Fibroblast of skin of scalp (primary cell): Measurements from ENCODE around the gene MLYCD. TPM values are rescaled to one million over a fixed set of nuclear protein-coding genes. Genes with fewer than 3 reads are reported as not detected.
A peak's percentile ranks its signal among the peaks of the same experiment; 100 is the strongest.

Source experiments
- DNase-seq: peaks from one replicate; pipeline ENCODE4 v3.0.0-alpha.2; 2013
- polyA plus RNA-seq, 2 experiments: library from polyadenylated mRNA; unstranded; fragments of 120-200 nt; gene quantifications; one replicate each; pipeline ENCODE4 v1.2.1, GENCODE V29; 2013; ENCODE audit not compliant: insufficient read length in 2 of 2

Gene MLYCD
- polyA plus RNA-seq (2013, experiment 1 of 2; ENCODE audit: insufficient read length), result 2.0 TPM
- 1.6 TPM for polyA plus RNA-seq (2013, experiment 2 of 2; ENCODE audit: insufficient read length)

- DNase-seq, result peak; percentile 80
These were observed at the start of gene MLYCD for GRCh38 chr16:83898463-83899271. MLYCD (plus strand) TSS chr16:83899115; CDS start chr16:83899145, 30 bp downstream.

DNA sequence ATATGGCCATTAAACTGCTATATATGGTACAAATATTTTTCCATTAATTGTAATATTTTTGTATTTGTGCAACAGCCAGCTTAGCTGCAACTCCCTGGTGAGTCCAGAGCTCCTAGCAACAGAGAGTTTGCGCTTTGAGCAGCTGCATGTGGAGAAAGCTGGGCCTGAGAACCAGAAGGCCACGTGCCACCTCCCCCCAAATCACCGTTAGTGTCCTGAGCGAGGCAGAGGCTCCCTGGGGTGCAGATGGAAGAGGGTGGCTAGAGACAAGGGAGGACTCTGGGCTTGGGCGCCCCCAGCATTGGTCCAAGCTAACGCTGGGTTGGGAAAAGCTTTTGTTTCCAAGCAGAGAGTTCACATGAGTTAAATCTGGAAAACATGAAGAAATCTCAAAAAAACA is 49.5 kb upstream of the MLYCD start:
- DNase-seq, result no peak

DNA sequence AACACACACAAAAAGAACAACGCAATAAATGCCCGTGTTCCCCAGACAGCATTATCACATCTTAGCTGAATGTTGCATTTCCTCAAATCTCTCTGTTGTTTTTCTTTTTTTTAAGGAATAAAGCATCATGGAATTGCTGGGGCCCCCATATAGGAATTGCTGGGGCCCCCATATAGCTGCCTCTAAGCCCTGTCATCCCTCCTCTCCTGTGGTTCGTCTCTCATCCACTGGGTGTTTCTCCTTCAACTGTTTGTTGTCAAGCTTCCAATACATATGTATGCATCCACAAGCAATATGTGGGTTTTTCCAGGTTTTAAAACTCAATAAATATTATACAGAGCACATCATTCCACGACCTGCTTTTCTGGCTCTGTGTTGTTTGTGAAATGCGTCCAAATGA is 48.0 kb upstream of the MLYCD start:
- no peak for DNase-seq

DNA sequence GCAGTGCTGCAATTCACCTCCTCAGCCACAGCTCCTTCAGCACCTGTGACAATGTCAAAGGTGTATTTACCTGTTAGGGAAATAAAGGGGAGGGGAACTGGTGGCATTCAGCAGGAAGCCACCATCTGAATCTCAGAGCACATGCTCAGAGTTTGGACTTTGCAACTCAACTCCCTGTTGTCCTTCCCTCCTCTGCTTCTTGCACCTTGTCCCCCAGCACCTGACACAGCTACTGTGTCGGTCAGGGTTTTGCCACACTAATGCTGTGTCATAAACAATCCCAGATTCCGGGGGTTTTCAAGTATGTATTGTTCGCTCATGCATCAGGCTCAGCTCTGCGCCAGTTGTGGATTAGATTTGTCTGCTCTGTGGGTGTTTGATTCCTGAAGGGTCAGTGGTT is 47.4 kb upstream of the MLYCD start:
- DNase-seq, result no peak

DNA sequence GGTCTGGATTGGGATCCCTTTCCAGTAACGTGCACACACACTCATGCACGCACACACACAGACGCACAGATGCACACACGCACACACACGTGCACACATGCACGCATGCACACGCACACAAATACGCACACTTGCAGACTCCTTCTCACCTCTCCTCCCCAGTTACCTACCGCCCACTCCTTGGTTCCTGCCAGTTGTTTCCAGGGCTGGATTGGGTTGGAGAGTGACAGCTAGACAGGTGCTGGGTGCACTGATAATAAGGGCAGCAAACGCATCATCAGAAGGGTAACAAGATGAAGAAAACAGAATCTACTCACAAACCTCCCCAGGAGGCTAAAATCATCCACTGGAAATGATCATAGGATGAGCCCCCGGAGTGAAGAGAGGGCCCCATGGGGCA is 46.1 kb upstream of the MLYCD start:
- DNase-seq, result no peak

DNA sequence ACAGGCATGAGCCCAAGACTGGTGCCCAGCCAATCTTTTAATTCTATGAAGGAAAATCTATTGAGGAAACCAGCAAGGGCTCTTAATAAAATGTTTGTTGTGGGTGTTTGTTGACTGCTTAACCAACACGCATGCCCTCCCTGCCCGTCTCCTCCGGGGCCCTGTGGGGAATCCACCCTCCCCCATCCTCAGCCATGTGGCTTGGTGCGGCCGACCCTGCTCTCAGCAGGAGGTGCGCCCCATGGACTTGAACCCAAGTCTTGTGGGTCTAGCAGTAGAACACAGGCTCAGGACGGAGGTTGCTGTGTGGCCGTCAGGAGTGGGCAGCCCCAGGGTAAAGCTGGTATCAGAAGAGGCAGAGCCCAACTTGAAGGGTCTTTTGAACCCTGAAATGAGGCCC is 45.1 kb upstream of the MLYCD start:
- DNase-seq, result no peak

- no peak for DNase-seq
These were observed 44.5 kb upstream of the MLYCD start for GRCh38 chr16:83854420-83854819.

DNA sequence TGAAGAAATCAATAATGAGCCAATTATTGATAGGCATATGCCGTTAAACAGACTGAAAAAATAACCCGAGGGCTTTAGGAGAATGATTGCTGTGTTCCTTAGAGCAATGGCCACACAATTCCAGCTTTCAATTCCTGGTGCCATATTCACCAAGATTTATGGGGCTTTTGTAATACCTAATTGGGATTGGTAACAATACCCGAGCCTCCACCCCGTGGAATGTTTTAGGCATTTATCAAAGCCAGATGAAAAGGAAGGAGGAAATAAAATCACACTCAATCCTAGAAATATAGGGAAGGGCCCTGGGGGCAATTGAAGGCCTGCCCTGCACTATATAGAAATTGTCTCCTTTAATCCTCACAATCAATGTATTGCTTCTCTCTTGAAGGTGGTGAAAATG is 42.1 kb upstream of the MLYCD start:
- no peak for DNase-seq

DNA sequence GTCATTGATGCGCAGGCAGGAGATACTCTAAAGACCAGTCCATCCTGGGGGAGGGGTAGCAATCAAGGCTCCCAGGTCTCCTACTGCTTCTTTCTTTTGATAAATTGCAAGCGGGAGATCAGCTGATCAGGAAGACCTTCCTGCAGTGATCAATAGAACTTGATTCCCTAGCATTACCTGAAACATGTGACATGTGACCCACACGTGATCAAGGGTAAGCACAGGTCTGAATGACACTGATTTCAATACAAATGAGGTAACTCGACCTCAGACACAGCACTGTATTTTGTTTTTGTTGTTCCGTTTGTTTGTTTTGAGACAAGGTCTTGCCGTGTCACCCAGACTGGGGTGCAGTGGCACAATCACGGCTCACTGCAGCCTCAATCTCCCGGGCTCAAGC is 39.6 kb upstream of the MLYCD start:
- no peak for DNase-seq

GRCh38 chr16:83862661-83863060 is 36.3 kb upstream of the MLYCD start:
- no peak for DNase-seq

- no peak for DNase-seq
These were observed 35.2 kb upstream of the MLYCD start for GRCh38 chr16:83863682-83864081.

DNA sequence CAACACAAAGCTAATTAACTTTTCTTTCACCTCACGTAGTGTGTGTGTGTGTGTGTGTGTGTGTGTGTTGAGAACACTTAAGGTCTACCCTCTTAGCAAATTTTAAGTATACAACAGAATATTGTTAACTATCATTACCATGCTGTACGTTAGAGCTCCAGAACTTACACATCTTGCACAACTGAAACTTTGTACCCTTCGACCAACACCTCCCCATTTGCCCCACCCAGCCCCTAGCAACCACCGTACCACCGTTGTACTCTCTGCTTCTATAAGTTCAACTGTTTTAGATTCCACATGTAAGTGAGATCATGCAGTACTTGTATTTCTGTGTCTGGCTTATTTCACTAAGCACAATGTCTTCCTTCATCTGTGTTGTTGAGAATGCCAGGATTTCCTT is 28.1 kb upstream of the MLYCD start:
- DNase-seq, result no peak

DNA sequence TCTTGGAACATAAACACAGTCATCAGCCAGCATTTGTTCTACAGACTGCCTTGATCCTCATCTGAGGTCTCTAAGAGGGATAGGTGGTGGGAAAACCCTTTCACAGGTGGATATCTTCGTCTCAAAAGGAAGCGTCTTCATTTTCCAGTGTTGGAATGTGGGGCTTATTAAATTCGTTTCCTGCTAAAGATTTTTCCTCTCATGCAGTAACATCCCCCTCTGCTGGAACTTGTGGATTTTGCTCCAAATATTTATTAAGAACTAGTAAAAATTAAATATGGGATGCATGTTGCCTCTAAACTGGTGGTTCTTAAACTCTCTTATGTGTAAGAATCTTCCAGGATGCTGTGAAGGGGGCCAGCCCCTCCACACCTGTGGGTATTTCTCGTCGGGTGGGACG is 20.1 kb upstream of the MLYCD start:
- DNase-seq, result peak; percentile 64

GRCh38 chr16:83882163-83882885 is 16.6 kb upstream of the MLYCD start:
- no peak for DNase-seq

- no peak for DNase-seq
These were observed 12.5 kb upstream of the MLYCD start for GRCh38 chr16:83886199-83886971.

DNA sequence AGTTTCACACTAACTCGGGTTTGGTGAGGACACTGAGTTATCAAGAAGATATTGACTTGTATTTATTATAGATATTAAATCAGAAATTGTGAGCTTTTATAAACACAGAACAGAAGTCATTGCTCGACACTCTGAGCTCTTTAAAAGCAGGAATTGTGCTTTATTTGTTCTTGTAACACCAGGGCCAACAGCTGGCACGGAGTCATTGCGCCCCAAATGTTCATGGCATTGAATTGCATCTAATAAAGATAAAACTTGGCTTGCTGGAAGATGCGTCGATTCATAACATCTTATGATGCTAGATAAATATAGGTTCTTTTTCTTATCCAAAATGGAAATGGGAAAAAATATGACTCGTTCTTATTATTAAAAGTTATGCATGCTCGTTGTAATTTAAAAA is 11.8 kb upstream of the MLYCD start:
- DNase-seq, result peak; percentile 32

- DNase-seq, result no peak
These were observed 11.4 kb upstream of the MLYCD start for GRCh38 chr16:83887564-83887963.

DNA sequence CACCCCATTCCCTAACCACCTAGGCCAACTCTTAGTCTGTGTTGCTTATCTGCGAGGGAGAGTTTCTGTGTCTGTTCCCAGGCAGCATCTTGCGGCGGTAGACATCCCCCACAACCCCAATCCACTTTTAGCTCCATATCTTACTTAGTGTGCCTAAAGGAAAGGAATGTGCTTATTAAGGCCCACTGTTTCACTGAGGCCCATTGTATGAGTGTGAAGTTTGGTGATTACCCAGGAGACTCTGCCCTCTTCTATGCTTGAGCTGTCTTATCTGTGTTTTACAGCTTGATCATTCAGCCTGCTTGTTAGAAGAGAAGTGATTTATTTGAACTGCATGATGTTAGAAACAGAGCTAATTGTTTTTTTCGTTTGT is 10.3 kb upstream of the MLYCD start:
- no peak for DNase-seq

GRCh38 chr16:83890359-83890758 is 8.6 kb upstream of the MLYCD start:
- DNase-seq, result no peak

DNA sequence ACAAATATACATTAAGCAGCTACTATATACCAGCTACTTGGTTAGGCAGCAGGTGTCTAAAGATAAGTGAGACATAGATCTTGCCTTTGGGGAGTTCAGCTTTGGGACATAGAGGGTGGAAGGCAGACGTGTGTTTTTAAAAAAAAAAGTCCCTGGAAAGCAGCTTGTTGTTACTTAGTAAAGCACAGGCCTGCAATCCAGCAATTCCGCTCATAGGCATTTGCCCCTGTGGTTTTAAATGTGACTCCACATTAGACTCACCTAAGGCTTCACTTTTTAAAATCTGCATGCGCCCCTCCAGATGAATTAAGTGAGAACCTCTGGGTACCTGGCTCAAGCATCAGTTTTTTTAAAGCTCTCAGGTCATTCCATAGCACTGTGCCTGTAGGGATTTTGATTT is 7.2 kb upstream of the MLYCD start:
- no peak for DNase-seq

GRCh38 chr16:83895243-83895642 is 3.7 kb upstream of the MLYCD start:
- no peak for DNase-seq

DNA sequence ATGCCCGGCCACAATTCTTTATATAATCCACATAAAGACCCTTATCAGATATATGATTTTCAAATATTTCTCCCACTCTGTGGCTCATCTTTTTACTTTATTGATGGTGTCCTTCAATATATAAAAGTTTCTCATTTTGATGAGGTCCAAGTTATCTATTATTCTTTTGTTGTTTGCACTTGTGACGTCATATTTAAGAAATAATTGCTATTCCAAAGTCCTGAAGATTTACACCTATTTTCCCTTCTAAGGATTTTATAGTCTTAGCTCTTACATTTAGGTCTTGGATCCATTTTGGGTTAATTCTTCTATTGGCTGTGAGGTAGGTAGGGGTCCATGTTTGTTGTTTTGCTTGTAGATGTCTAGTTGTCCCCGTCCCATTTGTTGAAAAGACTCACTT is 3.0 kb upstream of the MLYCD start:
- DNase-seq, result no peak

DNA sequence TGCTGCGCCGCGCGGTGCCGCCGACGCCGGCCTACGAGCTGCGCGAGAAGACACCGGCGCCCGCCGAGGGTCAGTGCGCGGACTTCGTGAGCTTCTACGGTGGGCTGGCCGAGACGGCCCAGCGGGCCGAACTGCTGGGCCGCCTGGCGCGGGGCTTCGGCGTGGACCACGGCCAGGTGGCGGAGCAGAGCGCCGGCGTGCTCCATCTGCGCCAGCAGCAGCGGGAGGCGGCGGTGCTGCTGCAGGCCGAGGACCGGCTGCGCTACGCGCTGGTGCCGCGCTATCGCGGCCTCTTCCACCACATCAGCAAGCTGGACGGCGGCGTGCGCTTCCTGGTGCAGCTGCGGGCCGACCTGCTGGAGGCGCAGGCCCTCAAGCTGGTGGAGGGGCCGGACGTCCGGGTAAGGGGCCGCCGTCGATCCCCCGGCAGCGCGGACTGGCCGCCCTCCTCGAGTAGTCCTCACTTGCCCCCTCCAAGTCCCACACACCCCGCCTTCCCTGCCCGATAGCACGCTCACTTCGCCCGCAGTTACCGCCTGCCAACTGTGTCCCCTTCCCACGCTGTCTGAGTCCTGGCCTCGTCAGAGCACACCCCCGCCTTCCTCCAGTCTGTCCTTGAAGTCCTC is 470 bp downstream of the MLYCD start:
- peak; percentile 49 for DNase-seq
